SK-N-SH (cell line): ENCODE data around the gene IL10RA. TPM values are rescaled to one million over a fixed set of nuclear protein-coding genes. Genes with fewer than 3 reads are reported as not detected.

Source experiments
- CTCF ChIA-PET: fragments of 300-600, 350-600 bp; formaldehyde crosslinking; extraction: SDS; loops from one replicate; lab custom pipeline; 2021; lab: Yijun Ruan, JAX
- POLR2A ChIA-PET: fragments of 350-600 bp; sonication (Branson Sonifier 250); formaldehyde crosslinking; extraction: SDS; loops from one replicate; lab custom pipeline; 2020; ENCODE audit warnings: antibody characterized with exemption, inconsistent platforms; lab: Yijun Ruan, JAX
- DNase-seq: peaks from one replicate; pipeline ENCODE4 v3.0.0; 2012
- H2AFZ ChIP-seq: fragments of 200-600 bp; sonication (generic); 2 replicates; pipeline ENCODE4 v1.8.1; 2016; ENCODE audit warnings: antibody characterized with exemption, mild to moderate bottlenecking, low read depth
- H3F3A ChIP-seq: fragments of 200-600 bp; sonication (generic); replicated peaks from 2 replicates; pipeline ENCODE3; 2016; ENCODE audit warnings: antibody characterized with exemption, mild to moderate bottlenecking; ENCODE audit not compliant: insufficient read depth
- H3K27ac ChIP-seq, 2 experiments: fragments of 200-500 bp in 1 of 2; fragments of 200-600 bp in 1 of 2; sonication (Bioruptor generic) in 1 of 2; sonication (generic), shearing (Covaris generic) in 1 of 2; 2 replicates each; pipeline versions ENCODE4 v1.5.1 to v1.6.1; 2014 to 2016; ENCODE audit warnings: low read depth in 2 of 2, inconsistent platforms in 1 of 2, low read length in 1 of 2, mild to moderate bottlenecking in 1 of 2, mixed read lengths in 1 of 2
- H3K27me3 ChIP-seq: fragments of 200-600 bp; sonication (generic), shearing (Covaris generic); 2 replicates; pipeline ENCODE4 v1.6.1; 2016; ENCODE audit warnings: mixed run types; ENCODE audit not compliant: insufficient read depth
- H3K36me3 ChIP-seq, 2 experiments: fragments of 200-500 bp in 1 of 2; fragments of 200-600 bp in 1 of 2; sonication (Bioruptor generic) in 1 of 2; sonication (generic) in 1 of 2; replicated peaks in 1 of 2; 2 replicates each; pipeline versions ENCODE3 to v1.5.1; 2014 to 2016; ENCODE audit warnings: low read length in 1 of 2, mild to moderate bottlenecking in 1 of 2; ENCODE audit not compliant: insufficient read depth in 2 of 2, control insufficient read depth in 1 of 2
- H3K4me1 ChIP-seq, 2 experiments: fragments of 200-500 bp in 1 of 2; fragments of 200-600 bp in 1 of 2; sonication (Bioruptor generic) in 1 of 2; sonication (generic), shearing (Covaris generic) in 1 of 2; 2 replicates each; pipeline versions ENCODE4 v1.5.1 to v1.6.1; 2014 to 2016; ENCODE audit warnings: low read depth in 1 of 2, low read length in 1 of 2, mixed run types in 1 of 2; ENCODE audit not compliant: insufficient read depth in 2 of 2, control insufficient read depth in 1 of 2
- H3K4me2 ChIP-seq: fragments of 200-600 bp; sonication (generic), shearing (Covaris generic); 2 replicates; pipeline ENCODE4 v1.6.1; 2017; ENCODE audit warnings: mixed run types
- H3K4me3 ChIP-seq, 2 experiments: fragments of 200-500 bp in 1 of 2; fragments of 200-600 bp in 1 of 2; sonication (Bioruptor generic) in 1 of 2; sonication (generic), shearing (Covaris generic) in 1 of 2; 2 replicates each; pipeline versions ENCODE4 v1.5.1 to v1.8.1; 2014 to 2016; ENCODE audit warnings: low read depth in 2 of 2, inconsistent platforms in 1 of 2, low read length in 1 of 2, mild to moderate bottlenecking in 1 of 2, mixed read lengths in 1 of 2, moderate library complexity in 1 of 2
- H3K79me2 ChIP-seq: fragments of 200-600 bp; sonication (generic); 2 replicates; pipeline ENCODE4 v1.8.1; 2017; ENCODE audit warnings: mild to moderate bottlenecking; ENCODE audit not compliant: insufficient read depth
- H3K9ac ChIP-seq: fragments of 200-600 bp; sonication (generic); 2 replicates; pipeline ENCODE4 v1.6.1; 2017; ENCODE audit warnings: mixed run types
- H3K9me2 ChIP-seq: fragments of 200-600 bp; sonication (generic); 2 replicates; pipeline ENCODE4 v1.6.1; 2017; ENCODE audit warnings: mixed run types
- H3K9me3 ChIP-seq: fragments of 200-600 bp; sonication (generic); 2 replicates; pipeline ENCODE4 v1.6.1; 2017; ENCODE audit warnings: mixed run types, mild to moderate bottlenecking, moderate library complexity
- H4K20me1 ChIP-seq: fragments of 200-600 bp; sonication (generic); 2 replicates; pipeline ENCODE4 v1.6.1; 2017; ENCODE audit warnings: mild to moderate bottlenecking, mixed run types; ENCODE audit not compliant: insufficient read depth
- CHD2 ChIP-seq: fragments of 150-350 bp; IDR thresholded peaks from 2 replicates; pipeline ENCODE4 v1.6.1; 2018; ENCODE audit warnings: low read length; ENCODE audit not compliant: partially characterized antibody
- FOXJ3 ChIP-seq: sonication (generic); formaldehyde crosslinking; IDR thresholded peaks from 2 replicates; pipeline ENCODE4 v1.5.1; 2020; ENCODE audit warnings: mild to moderate bottlenecking, missing genetic modification reagents
- FOXM1 ChIP-seq: IDR thresholded peaks from 2 replicates; pipeline ENCODE4 v1.4.0; 2012; ENCODE audit warnings: low read depth, mild to moderate bottlenecking
- GABPA ChIP-seq: IDR thresholded peaks from 2 replicates; pipeline ENCODE4 v1.4.0; 2012; ENCODE audit warnings: low read depth, mild to moderate bottlenecking
- POLR2AphosphoS5 ChIP-seq: IDR thresholded peaks from 2 replicates; pipeline ENCODE4 v1.6.1; 2012; ENCODE audit warnings: low read depth, low read length
- RAD21 ChIP-seq: IDR thresholded peaks from 2 replicates; pipeline ENCODE4 v1.6.1; 2012; ENCODE audit warnings: mild to moderate bottlenecking, low read length
- RCOR1 ChIP-seq: fragments of 150-350 bp; IDR thresholded peaks from 2 replicates; pipeline ENCODE4 v1.6.1; 2017; ENCODE audit warnings: antibody characterized with exemption, low read length
- RFX5 ChIP-seq: IDR thresholded peaks from 2 replicates; pipeline ENCODE4 v1.6.1; 2012; ENCODE audit warnings: mild to moderate bottlenecking, improper control_type of control experiment, low read length
- RXRA ChIP-seq: IDR thresholded peaks from 2 replicates; pipeline ENCODE4 v1.4.0; 2012; ENCODE audit warnings: low read depth, mild to moderate bottlenecking, borderline replicate concordance
- TAF1 ChIP-seq: IDR thresholded peaks from 2 replicates; pipeline ENCODE4 v1.6.1; 2012; ENCODE audit warnings: low read depth, mild to moderate bottlenecking, low read length, moderate library complexity, borderline replicate concordance
- TCF12 ChIP-seq: IDR thresholded peaks from 2 replicates; pipeline ENCODE4 v1.4.0; 2012
- WGBS: methylation state at CpG from one replicate; pipeline ENCODE4 v1.1.6; 2017; ENCODE audit warnings: low lambda C conversion rate; 5-methylcytosine and 5-hydroxymethylcytosine counted together
- polyA plus RNA-seq, 3 experiments: library from polyadenylated mRNA; depleted of rRNA; stranded (reverse); fragments of >200 nt; gene quantifications; 2 replicates each; pipeline ENCODE4 v1.2.3, GENCODE V29; 2012
- TF ChIP-seq, protein P1 (sequence below): fragments of 200-600 bp; sonication (generic); IDR thresholded peaks from 2 replicates; pipeline ENCODE4 v1.6.1; 2017; ENCODE audit warnings: antibody characterized with exemption, mild to moderate bottlenecking, moderate library complexity

Gene IL10RA
- polyA plus RNA-seq, 1 of the 3 experiments (the other 2 are of a cell fraction) = not detected

DNA sequence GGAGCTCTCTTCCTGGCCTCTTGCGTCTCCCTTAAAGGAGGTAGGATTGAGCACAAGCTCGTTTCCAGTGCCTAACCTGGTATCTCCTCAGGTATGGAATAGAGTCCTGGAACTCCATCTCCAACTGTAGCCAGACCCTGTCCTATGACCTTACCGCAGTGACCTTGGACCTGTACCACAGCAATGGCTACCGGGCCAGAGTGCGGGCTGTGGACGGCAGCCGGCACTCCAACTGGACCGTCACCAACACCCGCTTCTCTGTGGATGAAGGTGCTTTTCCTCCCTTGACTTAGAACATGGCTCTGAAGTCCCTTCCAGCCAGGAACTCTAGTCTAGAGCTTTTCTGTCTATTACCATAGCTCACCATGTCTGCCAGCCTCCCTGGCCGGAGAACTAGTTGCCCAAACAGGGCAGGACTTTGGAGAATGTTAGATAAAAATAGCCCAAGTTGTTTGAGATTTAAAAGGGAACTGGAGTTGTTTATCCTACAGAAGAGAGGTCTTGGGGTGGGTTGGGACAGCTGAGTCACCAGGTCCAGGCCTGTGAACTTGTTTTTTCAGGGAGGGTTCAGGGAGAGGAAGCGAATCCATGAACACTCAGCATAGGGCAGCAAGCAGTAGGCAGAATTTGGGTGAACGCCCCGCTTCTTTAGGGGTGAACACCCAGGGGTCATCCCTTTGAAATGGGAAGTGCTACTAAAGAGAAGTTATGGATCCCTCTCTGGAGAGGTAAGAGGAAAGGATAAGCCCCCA is 3.3 kb downstream of the IL10RA start (continued):
- TF ChIP-seq FOXM1 (no peak), RCOR1 (no peak), RFX5 (no peak), GABPA (no peak)

DNA sequence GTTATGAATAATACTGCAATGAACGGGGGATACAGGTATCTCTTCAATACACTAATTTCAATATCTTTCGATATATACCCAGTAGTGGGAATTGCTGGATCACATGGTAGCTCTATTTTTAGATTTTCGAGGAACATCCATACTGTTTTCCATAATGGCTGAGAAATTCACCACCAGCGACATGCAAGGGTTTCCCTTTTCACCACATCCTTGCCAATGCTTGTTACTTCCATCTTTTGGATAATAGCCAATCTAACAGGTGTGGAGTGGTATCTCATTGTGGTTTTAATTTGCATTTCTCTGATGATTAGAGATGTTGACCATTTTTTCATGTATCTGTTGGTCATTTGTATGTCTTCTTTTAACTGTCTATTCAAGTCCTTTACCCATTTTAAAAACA is 5.9 kb downstream of the IL10RA start:
- WGBS = 56% methylated on average over 4 of the region's 4 CpGs

DNA sequence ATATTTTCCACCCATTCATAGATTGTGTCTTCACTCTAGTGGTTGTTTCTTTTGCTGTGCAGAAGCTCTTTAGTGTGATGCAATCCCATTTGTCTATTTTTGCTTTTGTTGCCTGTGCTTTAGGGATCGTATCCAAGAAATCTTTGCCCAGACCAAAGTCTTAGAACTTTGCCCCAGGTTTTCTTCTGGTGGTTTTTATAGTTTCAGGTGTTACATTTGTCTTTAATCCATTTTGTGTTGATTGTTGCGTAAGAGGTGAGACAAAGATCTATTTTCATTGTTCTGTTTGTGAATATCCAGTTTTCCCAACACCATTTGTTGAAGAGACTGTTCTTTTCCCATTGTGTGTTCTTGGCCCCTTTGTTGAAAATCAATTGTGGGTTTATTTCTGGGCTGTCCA is 6.4 kb downstream of the IL10RA start:
- Histone ChIP-seq H3K79me2 (no peaks in the 10 kb centered on the region), H3F3A (no peaks in the 10 kb centered on the region), H4K20me1 (no peaks in the 10 kb centered on the region), H3K4me3 (no peak overlapping the region), H3K4me1 (no peaks in the 10 kb centered on the region), H3K4me2 (no peak overlapping the region), H3K36me3 (no peaks in the 10 kb centered on the region), H3K9me3 (no peaks in the 10 kb centered on the region), H2AFZ (no peak overlapping the region), H3K9ac (no peak overlapping the region), H3K27me3 (no peaks in the 10 kb centered on the region; the same call in 1 of the 2 replicates), H3K9me2 (no peaks in the 10 kb centered on the region), H3K27ac (no peak overlapping the region)
- no peak for DNase-seq
- ChIA-PET CTCF (interaction anchor here (0.8 kb wide), 1 partner anchor 61 kb away, joined by 4 read pairs; no protein-coding TSS in a partner anchor), POLR2A (no interaction called here)
- 50% methylated on average over 2 of the region's 2 CpGs for WGBS
- TF ChIP-seq TCF12 = no peak
- no peak for TF ChIP-seq TAF1
- no peak for TF ChIP-seq CHD2

More for the DNA sequence above, 5.9 kb downstream of the IL10RA start:
- no peaks in the 10 kb centered on the region for H3K79me2 ChIP-seq
- no peak overlapping the region for H3K27ac ChIP-seq
- no peaks in the 10 kb centered on the region for H3K9me2 ChIP-seq
- H3K4me3 ChIP-seq = no peak overlapping the region
- no peaks in the 10 kb centered on the region for H3K36me3 ChIP-seq
- CTCF ChIA-PET = no interaction called here
- no peaks in the 10 kb centered on the region for H3K4me1 ChIP-seq
- H2AFZ ChIP-seq = no peak overlapping the region
- H3F3A ChIP-seq = no peaks in the 10 kb centered on the region
- H4K20me1 ChIP-seq = no peaks in the 10 kb centered on the region
- H3K9me3 ChIP-seq = no peaks in the 10 kb centered on the region
- no peak for TF ChIP-seq POLR2AphosphoS5
- TF ChIP-seq, protein P1, sequence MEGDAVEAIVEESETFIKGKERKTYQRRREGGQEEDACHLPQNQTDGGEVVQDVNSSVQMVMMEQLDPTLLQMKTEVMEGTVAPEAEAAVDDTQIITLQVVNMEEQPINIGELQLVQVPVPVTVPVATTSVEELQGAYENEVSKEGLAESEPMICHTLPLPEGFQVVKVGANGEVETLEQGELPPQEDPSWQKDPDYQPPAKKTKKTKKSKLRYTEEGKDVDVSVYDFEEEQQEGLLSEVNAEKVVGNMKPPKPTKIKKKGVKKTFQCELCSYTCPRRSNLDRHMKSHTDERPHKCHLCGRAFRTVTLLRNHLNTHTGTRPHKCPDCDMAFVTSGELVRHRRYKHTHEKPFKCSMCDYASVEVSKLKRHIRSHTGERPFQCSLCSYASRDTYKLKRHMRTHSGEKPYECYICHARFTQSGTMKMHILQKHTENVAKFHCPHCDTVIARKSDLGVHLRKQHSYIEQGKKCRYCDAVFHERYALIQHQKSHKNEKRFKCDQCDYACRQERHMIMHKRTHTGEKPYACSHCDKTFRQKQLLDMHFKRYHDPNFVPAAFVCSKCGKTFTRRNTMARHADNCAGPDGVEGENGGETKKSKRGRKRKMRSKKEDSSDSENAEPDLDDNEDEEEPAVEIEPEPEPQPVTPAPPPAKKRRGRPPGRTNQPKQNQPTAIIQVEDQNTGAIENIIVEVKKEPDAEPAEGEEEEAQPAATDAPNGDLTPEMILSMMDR = no peak
- no peak for TF ChIP-seq RXRA
- TF ChIP-seq GABPA = no peak
- TF ChIP-seq RAD21 = no peak
- TF ChIP-seq FOXJ3 (CRISPR knock-in tag) = no peak
- TF ChIP-seq TCF12 = no peak
- no peak for TF ChIP-seq FOXM1
- peaks cover 2% of the 10 kb centered on the region; the same call in 1 of the 2 replicates for H3K27me3 ChIP-seq
- H3K4me2 ChIP-seq = no peak overlapping the region
- POLR2A ChIA-PET = no interaction called here
- no peak overlapping the region for H3K9ac ChIP-seq
- DNase-seq = no peak
